Activated naive CD4-positive, alpha-beta T cell treated with anti-CD3 and anti-CD28 coated beads, Interleukin-2, amount 50 U/mL, for 72 hours (primary cell): Measurements from ENCODE around the gene METTL18. TPM values are rescaled to one million over a fixed set of nuclear protein-coding genes. Genes with fewer than 3 reads are reported as not detected.

ENCODE experiments used
- ATAC-seq, 2 donors: fragments of 150-1000 bp; cut with Tn5 transposase; 2 replicates each; pipeline ENCODE4 v1.10.0; 2021; ENCODE audit warnings: mild to moderate bottlenecking in 2 of 2, moderate library complexity in 2 of 2
- DNase-seq, 2 donors: peaks; one replicate each; pipeline ENCODE4 v3.0.0; 2021 to 2022; ENCODE audit warnings: low spot score in 2 of 2
- H3K27ac Mint-ChIP-seq, 2 donors: one replicate each; pipeline ENCODE4 v1.8.0; 2022; ENCODE audit warnings: mild to moderate bottlenecking in 2 of 2, mixed read lengths in 2 of 2
- H3K36me3 Mint-ChIP-seq, 2 donors: one replicate each; pipeline ENCODE4 v1.8.0; 2022; ENCODE audit warnings: mixed read lengths in 2 of 2
- H3K9me3 Mint-ChIP-seq, 2 donors: one replicate each; pipeline ENCODE4 v1.8.0; 2022; ENCODE audit warnings: mixed read lengths in 2 of 2
- total RNA-seq, 2 donors: library from RNA; stranded (reverse); gene quantifications; one replicate each; pipeline ENCODE4 v1.2.3, GENCODE V29; 2022

Gene METTL18
- total RNA-seq, 2 donors from 2014 or later = 8.8 to 14.4 TPM

- Mint-ChIP-seq H3K27ac (no peak overlapping the region), H3K36me3 (no peaks in the 10 kb centered on the region), H3K9me3 (no peaks in the 10 kb centered on the region)
- no peak for ATAC-seq
- DNase-seq = no peak
These were observed 44.7 kb downstream of the METTL18 start for GRCh38 chr1:169750041-169750440.

GRCh38 chr1:169746550-169746949 lies 48.2 kb downstream of the METTL18 start:
- Mint-ChIP-seq H3K27ac (no peak overlapping the region), H3K9me3 (peaks cover 0 to 7% of the 10 kb centered on the region in 2 donors), H3K36me3 (no peaks in the 10 kb centered on the region)
- ATAC-seq (no peak), DNase-seq (no peak)

GRCh38 chr1:169745015-169745861 lies 49.5 kb downstream of the METTL18 start:
- DNase-seq (no peak), ATAC-seq (no peak)
- Mint-ChIP-seq H3K9me3 (peaks cover 0 to 7% of the 10 kb centered on the region in 2 donors), H3K36me3 (no peaks in the 10 kb centered on the region), H3K27ac (no peak overlapping the region)

Other genes starting within 250 kb of the METTL18 start
- gene F5, start 208.4 kb downstream of the METTL18 start, total RNA-seq = 10 to 100 TPM; 90.3 to 93.5 TPM
- 1 to 10 TPM; 1.5 to 2.0 TPM for gene SELP, start 164.8 kb downstream of the METTL18 start, total RNA-seq
- gene SELL, start 83.3 kb downstream of the METTL18 start, total RNA-seq = 100 to 1,000 TPM; 317 to 341 TPM
- gene SELE, start 60.8 kb downstream of the METTL18 start, total RNA-seq = not detected
- 10 to 100 TPM; 11.4 to 16.3 TPM for gene SCYL3, start 99.0 kb upstream of the METTL18 start, total RNA-seq